H1 (cell line): ENCODE data around the gene DPEP3. TPM values are rescaled to one million over a fixed set of nuclear protein-coding genes. Genes with fewer than 3 reads are reported as not detected.
"Not testable (repeated sequence)": the region's sequence is repeated elsewhere in the genome, so short reads cannot be mapped to it uniquely, and the experiment has no call there.

Experiments
- CTCF ChIA-PET: fragments of 300-600 bp; sonication (Branson Sonifier 250); formaldehyde crosslinking; loops from one replicate; lab custom pipeline; 2021; ENCODE audit not compliant: partially characterized antibody; lab: Charles Lee
- POLR2A ChIA-PET: fragments of 300-600 bp; sonication (Branson Sonifier 250); formaldehyde crosslinking; loops from one replicate; lab custom pipeline; 2021; ENCODE audit warnings: inconsistent platforms; ENCODE audit not compliant: partially characterized antibody; lab: Charles Lee
- DNase-seq, 2 experiments: peaks; one replicate each; pipeline versions ENCODE4 v3.0.0 to v3.0.0-alpha.2; 2010 to 2022; ENCODE audit warnings: low spot score in 2 of 2, low read depth in 1 of 2, mixed read lengths in 1 of 2
- FAIRE-seq: peaks from 2 replicates; lab custom pipeline; 2011; peaks lifted over from hg19 to GRCh38; lab: Jason Lieb, UNC
- H2AFZ ChIP-seq: 2 replicates; pipeline ENCODE4 v1.8.1; 2012; ENCODE audit warnings: low read length, inconsistent platforms
- H2AK5ac ChIP-seq: 2 replicates; pipeline ENCODE4 v1.6.1; 2013; ENCODE audit warnings: low read depth, low read length
- H2BK120ac ChIP-seq: replicated peaks from 2 replicates; pipeline ENCODE3; 2013; ENCODE audit warnings: low read depth, low read length, inconsistent platforms
- H2BK12ac ChIP-seq: 2 replicates; pipeline ENCODE4 v1.6.1; 2013; ENCODE audit warnings: low read depth, low read length
- H2BK15ac ChIP-seq: 2 replicates; pipeline ENCODE4 v1.6.1; 2013; ENCODE audit warnings: low read length
- H2BK20ac ChIP-seq: 2 replicates; pipeline ENCODE4 v1.6.1; 2013; ENCODE audit warnings: low read length
- H2BK5ac ChIP-seq: 2 replicates; pipeline ENCODE4 v1.6.1; 2013; ENCODE audit warnings: low read depth, low read length
- H3K14ac ChIP-seq: 2 replicates; pipeline ENCODE4 v1.6.1; 2013; ENCODE audit warnings: inconsistent platforms; ENCODE audit not compliant: insufficient read length
- H3K18ac ChIP-seq: 2 replicates; pipeline ENCODE4 v1.6.1; 2013; ENCODE audit warnings: low read length; ENCODE audit errors: extremely low read depth
- H3K23ac ChIP-seq: 2 replicates; pipeline ENCODE4 v1.6.1; 2013; ENCODE audit warnings: inconsistent platforms; ENCODE audit not compliant: insufficient read length
- H3K23me2 ChIP-seq: 2 replicates; pipeline ENCODE4 v1.6.1; 2013; ENCODE audit warnings: low read depth, low read length
- H3K27ac ChIP-seq: 2 replicates; pipeline ENCODE4 v1.6.1; 2011; ENCODE audit warnings: low read depth, low read length, inconsistent platforms
- H3K27me3 ChIP-seq, 4 experiments: replicated peaks in 1 of 4; 1 replicate in 1 of 4; 2 replicates in 3 of 4; pipeline versions ENCODE4 v1.6.1 to v1.8.1; 2011 to 2013; ENCODE audit warnings: low read length in 3 of 4, mild to moderate bottlenecking in 3 of 4, inconsistent platforms in 2 of 4, mixed read lengths in 2 of 4, moderate library complexity in 1 of 4; ENCODE audit not compliant: control insufficient read depth in 3 of 4, insufficient read depth in 3 of 4; ENCODE audit errors: extremely low read depth in 1 of 4
- H3K36me3 ChIP-seq, 4 experiments: 2 replicates each; pipeline versions ENCODE4 v1.6.1 to v1.8.1; 2011 to 2013; ENCODE audit warnings: mild to moderate bottlenecking in 4 of 4, low read length in 3 of 4, moderate library complexity in 2 of 4, control low read depth in 1 of 4, inconsistent platforms in 1 of 4; ENCODE audit not compliant: insufficient read depth in 4 of 4, control insufficient read depth in 2 of 4
- H3K4ac ChIP-seq: replicated peaks from 2 replicates; pipeline ENCODE3; 2013; ENCODE audit warnings: low read length, low read depth, mixed read lengths, inconsistent platforms; ENCODE audit not compliant: insufficient read length
- H3K4me1 ChIP-seq, 4 experiments: replicated peaks in 1 of 4; 1 replicate in 1 of 4; 2 replicates in 3 of 4; pipeline versions ENCODE4 v1.6.1 to v1.8.1; 2011 to 2013; ENCODE audit warnings: low read length in 3 of 4, inconsistent platforms in 2 of 4, mixed read lengths in 1 of 4; ENCODE audit not compliant: insufficient read depth in 4 of 4, control insufficient read depth in 3 of 4
- H3K4me2 ChIP-seq, 2 experiments: 2 replicates each; pipeline versions ENCODE4 v1.6.1 to v1.8.1; 2011 to 2013; ENCODE audit warnings: low read depth in 2 of 2, low read length in 2 of 2, control low read depth in 1 of 2, inconsistent platforms in 1 of 2, mild to moderate bottlenecking in 1 of 2; ENCODE audit not compliant: insufficient read depth in 1 of 2
- H3K4me3 ChIP-seq, 4 experiments: fragments of 200-600, 300-600 bp in 1 of 4; sonication (generic), shearing (Covaris generic), sonication (Bioruptor Twin) in 1 of 4; 2 replicates each; pipeline versions ENCODE4 v1.5.1 to v1.8.1; 2011 to 2016; ENCODE audit warnings: low read length in 4 of 4, low read depth in 3 of 4, control low read depth in 2 of 4, inconsistent platforms in 2 of 4, mild to moderate bottlenecking in 2 of 4, mixed read lengths in 1 of 4, moderate library complexity in 1 of 4; ENCODE audit not compliant: insufficient read depth in 2 of 4; ENCODE audit errors: extremely low read depth in 1 of 4
- H3K56ac ChIP-seq: replicated peaks from 2 replicates; pipeline ENCODE3; 2013; ENCODE audit warnings: low read depth, mild to moderate bottlenecking, mixed read lengths, low read length, inconsistent platforms; ENCODE audit not compliant: insufficient read length
- H3K79me1 ChIP-seq: 2 replicates; pipeline ENCODE4 v1.6.1; 2013; ENCODE audit warnings: low read depth, low read length, control low read depth
- H3K79me2 ChIP-seq, 2 experiments: 2 replicates each; pipeline versions ENCODE4 v1.6.1 to v1.8.1; 2012 to 2013; ENCODE audit warnings: low read length in 2 of 2, mild to moderate bottlenecking in 2 of 2, inconsistent platforms in 1 of 2; ENCODE audit not compliant: insufficient read depth in 2 of 2, control insufficient read depth in 1 of 2
- H3K9ac ChIP-seq, 4 experiments: replicated peaks in 1 of 4; 1 replicate in 1 of 4; 2 replicates in 3 of 4; pipeline versions ENCODE4 v1.6.1 to v1.8.1; 2011 to 2013; ENCODE audit warnings: low read depth in 3 of 4, low read length in 3 of 4, control low read depth in 2 of 4, mild to moderate bottlenecking in 2 of 4, moderate library complexity in 2 of 4, inconsistent platforms in 1 of 4; ENCODE audit errors: extremely low read depth in 1 of 4
- H3K9me3 ChIP-seq, 2 experiments: 2 replicates each; pipeline versions ENCODE4 v1.6.1 to v1.8.1; 2012 to 2013; ENCODE audit warnings: mild to moderate bottlenecking in 2 of 2, moderate library complexity in 2 of 2, control low read depth in 1 of 2, inconsistent platforms in 1 of 2, low read depth in 1 of 2, low read length in 1 of 2, mixed read lengths in 1 of 2; ENCODE audit not compliant: insufficient read depth in 2 of 2
- H4K20me1 ChIP-seq, 2 experiments: replicated peaks in 1 of 2; 2 replicates each; pipeline versions ENCODE3 to v1.8.1; 2011 to 2013; ENCODE audit warnings: inconsistent platforms in 2 of 2, low read length in 2 of 2, mild to moderate bottlenecking in 1 of 2; ENCODE audit not compliant: insufficient read depth in 2 of 2, control insufficient read depth in 1 of 2
- H4K5ac ChIP-seq: 2 replicates; pipeline ENCODE4 v1.6.1; 2013; ENCODE audit warnings: low read length, low read depth, mixed read lengths, inconsistent platforms; ENCODE audit not compliant: insufficient read length
- H4K8ac ChIP-seq: 2 replicates; pipeline ENCODE4 v1.8.0; 2013; ENCODE audit warnings: mild to moderate bottlenecking, moderate library complexity, low read length, inconsistent platforms; ENCODE audit not compliant: insufficient read depth; ENCODE audit errors: extremely low read depth
- H4K91ac ChIP-seq: replicated peaks from 2 replicates; pipeline ENCODE3; 2013; ENCODE audit warnings: low read length, mixed read lengths, inconsistent platforms; ENCODE audit not compliant: insufficient read length
- CBX8 ChIP-seq: fragments of 300-800, 300-1000 bp; sonication (generic); IDR thresholded peaks from 2 replicates; pipeline ENCODE4 v1.7.1; 2016; ENCODE audit warnings: low read depth, low read length, borderline replicate concordance
- WGBS, 2 experiments: shearing (Covaris generic) in 1 of 2; methylation state at CpG; one replicate each; pipeline versions ENCODE4 v1.1.6 to v1.1.7; 2013 to 2015; ENCODE audit warnings: low lambda C conversion rate in 2 of 2, mixed read lengths in 2 of 2, inconsistent platforms in 1 of 2, low coverage in 1 of 2, missing lambda C conversion rate in 1 of 2; ENCODE audit not compliant: insufficient replicate concordance in 2 of 2, insufficient coverage in 1 of 2, insufficient read length in 1 of 2; ENCODE audit errors: extremely low coverage in 1 of 2, missing lambda C conversion rate in 1 of 2; 5-methylcytosine and 5-hydroxymethylcytosine counted together
- polyA plus RNA-seq, 7 experiments: library from polyadenylated mRNA; depleted of rRNA in 3 of 7; stranded (reverse) in 5 of 7; unstranded in 2 of 7; fragments of >200 nt in 5 of 7; fragments of 200-250 nt in 2 of 7; gene quantifications; 1 replicate in 5 of 7; 2 replicates in 1 of 7; 4 replicates in 1 of 7; pipeline versions ENCODE4 v1.2.1 to v1.2.3, GENCODE V29; 2011 to 2013; ENCODE audit warnings: missing spikeins in 2 of 7, mixed read lengths in 2 of 7
- total RNA-seq: library from RNA; stranded (reverse); fragmentation: NEBNext Ultra II Directional; extraction: Animal tissue kit (Norgen Biotek cat#: 25700); gene quantifications from 2 replicates; pipeline ENCODE4 v1.2.1, GENCODE V29; 2021

The DPEP3 gene
- total and polyA plus RNA-seq, 2 of the 8 experiments (the other 6 are each of a cell fraction or from before 2014, with no cell fraction given): 6.5 to 9.9 TPM

- no peak for TF ChIP-seq CBX8
These were observed 15.1 kb upstream of the DPEP3 start (continued) for GRCh38 chr16:67995423-67995822.

GRCh38 chr16:67994040-67994408, 13.7 kb upstream of the DPEP3 start:
- not testable (repeated sequence) for H4K91ac ChIP-seq, H4K20me1 ChIP-seq, H3K27ac ChIP-seq, DNase-seq, H3K18ac ChIP-seq, H3K4me2 ChIP-seq, H3K4ac ChIP-seq, H3K9me3 ChIP-seq, H3K23ac ChIP-seq, H2BK12ac ChIP-seq, H2BK5ac ChIP-seq, H2AK5ac ChIP-seq, H2AFZ ChIP-seq, H2BK15ac ChIP-seq, H3K4me1 ChIP-seq, H3K9ac ChIP-seq, H2BK120ac ChIP-seq, H3K14ac ChIP-seq, H3K79me1 ChIP-seq, H3K79me2 ChIP-seq, H4K8ac ChIP-seq, FAIRE-seq, H3K56ac ChIP-seq, H4K5ac ChIP-seq, H3K23me2 ChIP-seq, H3K36me3 ChIP-seq, H2BK20ac ChIP-seq, H3K4me3 ChIP-seq
- H3K27me3 ChIP-seq: peaks cover 0 to 12% (median 8%) of the 10 kb centered on the region in 4 experiments; a peak in 5 of 7 replicates
- WGBS, 2 experiments: 88% methylated on average over 4 of the region's 6 CpGs; no CpG with 5 or more reads in 1 of the 2 experiments
- ChIA-PET POLR2A (interaction anchor here (5.1 kb wide), 1 partner anchor 29 kb away, joined by 26 read pairs; the partner anchor contains the start of genes DDX28 and DUS2), CTCF (interaction anchor here (0.6 to 2.2 kb wide), 27 partner anchors 8 to 336 kb away, joined by 3 to 13 read pairs (median 4); partner anchors contain the start of genes DDX28, DPEP2NB, DPEP3 and DUS2)
